IPS-15b (cell line): Measurements from ENCODE around the gene ISOC1.

Experiments
- H3K27me3 ChIP-seq: one replicate; pipeline ENCODE4 v1.6.1; 2013; ENCODE audit warnings: low read length; ENCODE audit not compliant: control insufficient read depth, insufficient read depth
- H3K36me3 ChIP-seq: one replicate; pipeline ENCODE4 v1.6.1; 2013; ENCODE audit warnings: low read length; ENCODE audit not compliant: control insufficient read depth, insufficient read depth
- H3K4me1 ChIP-seq: one replicate; pipeline ENCODE4 v1.6.1; 2013; ENCODE audit warnings: mild to moderate bottlenecking, low read length; ENCODE audit not compliant: control insufficient read depth, insufficient read depth
- H3K4me3 ChIP-seq: one replicate; pipeline ENCODE4 v1.5.1; 2013; ENCODE audit warnings: low read depth, low read length
- H3K9ac ChIP-seq: one replicate; pipeline ENCODE4 v1.6.1; 2013; ENCODE audit warnings: low read depth, mild to moderate bottlenecking, low read length
- H3K9me3 ChIP-seq: one replicate; pipeline ENCODE4 v1.6.1; 2013; ENCODE audit warnings: mild to moderate bottlenecking, low read length; ENCODE audit not compliant: control insufficient read depth, insufficient read depth

ISOC1 gene

GRCh38 chr5:129114539-129115193 is 20.1 kb downstream of the ISOC1 start:
- H3K36me3 ChIP-seq = no peaks in the 10 kb centered on the region
- H3K27me3 ChIP-seq = no peaks in the 10 kb centered on the region
- H3K9me3 ChIP-seq = no peaks in the 10 kb centered on the region
- H3K4me3 ChIP-seq = no peak overlapping the region
- peaks cover 4% of the 10 kb centered on the region for H3K4me1 ChIP-seq
- H3K9ac ChIP-seq = no peak overlapping the region

GRCh38 chr5:129115680-129116079 is 21.1 kb downstream of the ISOC1 start:
- H3K4me3 ChIP-seq = no peak overlapping the region
- peaks cover 4% of the 10 kb centered on the region for H3K4me1 ChIP-seq
- no peaks in the 10 kb centered on the region for H3K9me3 ChIP-seq
- H3K36me3 ChIP-seq = no peaks in the 10 kb centered on the region
- no peaks in the 10 kb centered on the region for H3K27me3 ChIP-seq
- H3K9ac ChIP-seq = no peak overlapping the region

GRCh38 chr5:129116797-129117196 is 22.2 kb downstream of the ISOC1 start:
- Histone ChIP-seq H3K27me3 (no peaks in the 10 kb centered on the region), H3K4me1 (peaks cover 4% of the 10 kb centered on the region), H3K4me3 (no peak overlapping the region), H3K36me3 (no peaks in the 10 kb centered on the region), H3K9me3 (no peaks in the 10 kb centered on the region), H3K9ac (no peak overlapping the region)

GRCh38 chr5:129118405-129118804 is 23.9 kb downstream of the ISOC1 start:
- no peak overlapping the region for H3K4me3 ChIP-seq
- H3K9me3 ChIP-seq = no peaks in the 10 kb centered on the region
- no peaks in the 10 kb centered on the region for H3K36me3 ChIP-seq
- no peaks in the 10 kb centered on the region for H3K27me3 ChIP-seq
- peaks cover 4% of the 10 kb centered on the region for H3K4me1 ChIP-seq
- H3K9ac ChIP-seq = no peak overlapping the region

- H3K9me3 ChIP-seq = no peaks in the 10 kb centered on the region
- H3K36me3 ChIP-seq = no peaks in the 10 kb centered on the region
- H3K9ac ChIP-seq = no peak overlapping the region
- H3K27me3 ChIP-seq = no peaks in the 10 kb centered on the region
- peaks cover 4% of the 10 kb centered on the region for H3K4me1 ChIP-seq
- H3K4me3 ChIP-seq = no peak overlapping the region
These were observed 24.3 kb downstream of the ISOC1 start for GRCh38 chr5:129118826-129119225.

GRCh38 chr5:129120158-129120581 is 25.6 kb downstream of the ISOC1 start:
- Histone ChIP-seq H3K36me3 (no peaks in the 10 kb centered on the region), H3K27me3 (no peaks in the 10 kb centered on the region), H3K9ac (no peak overlapping the region), H3K4me1 (peaks cover 4% of the 10 kb centered on the region), H3K9me3 (no peaks in the 10 kb centered on the region), H3K4me3 (no peak overlapping the region)

GRCh38 chr5:129122560-129122959 is 28.0 kb downstream of the ISOC1 start:
- H3K9ac ChIP-seq = no peak overlapping the region
- no peaks in the 10 kb centered on the region for H3K27me3 ChIP-seq
- H3K36me3 ChIP-seq = no peaks in the 10 kb centered on the region
- no peaks in the 10 kb centered on the region for H3K9me3 ChIP-seq
- no peaks in the 10 kb centered on the region for H3K4me1 ChIP-seq
- no peak overlapping the region for H3K4me3 ChIP-seq

- no peak overlapping the region for H3K9ac ChIP-seq
- H3K4me1 ChIP-seq = no peaks in the 10 kb centered on the region
- no peaks in the 10 kb centered on the region for H3K36me3 ChIP-seq
- no peaks in the 10 kb centered on the region for H3K27me3 ChIP-seq
- H3K4me3 ChIP-seq = no peak overlapping the region
- H3K9me3 ChIP-seq = no peaks in the 10 kb centered on the region
These were observed 30.1 kb downstream of the ISOC1 start for GRCh38 chr5:129124608-129125007.

GRCh38 chr5:129125819-129126218 is 31.3 kb downstream of the ISOC1 start:
- no peaks in the 10 kb centered on the region for H3K27me3 ChIP-seq
- H3K9me3 ChIP-seq = no peaks in the 10 kb centered on the region
- H3K4me3 ChIP-seq = no peak overlapping the region
- no peaks in the 10 kb centered on the region for H3K36me3 ChIP-seq
- no peaks in the 10 kb centered on the region for H3K4me1 ChIP-seq
- no peak overlapping the region for H3K9ac ChIP-seq

GRCh38 chr5:129133553-129133952 is 39.0 kb downstream of the ISOC1 start:
- no peak overlapping the region for H3K9ac ChIP-seq
- H3K4me3 ChIP-seq = no peak overlapping the region
- H3K27me3 ChIP-seq = no peaks in the 10 kb centered on the region
- no peaks in the 10 kb centered on the region for H3K36me3 ChIP-seq
- no peaks in the 10 kb centered on the region for H3K9me3 ChIP-seq
- no peaks in the 10 kb centered on the region for H3K4me1 ChIP-seq

- H3K36me3 ChIP-seq = no peaks in the 10 kb centered on the region
- H3K4me3 ChIP-seq = no peak overlapping the region
- H3K4me1 ChIP-seq = no peaks in the 10 kb centered on the region
- H3K9ac ChIP-seq = no peak overlapping the region
- H3K27me3 ChIP-seq = no peaks in the 10 kb centered on the region
- no peaks in the 10 kb centered on the region for H3K9me3 ChIP-seq
These were observed 41.1 kb downstream of the ISOC1 start for GRCh38 chr5:129135633-129136032.

- H3K4me1 ChIP-seq = no peaks in the 10 kb centered on the region
- H3K9ac ChIP-seq = no peak overlapping the region
- H3K27me3 ChIP-seq = no peaks in the 10 kb centered on the region
- H3K4me3 ChIP-seq = no peak overlapping the region
- H3K9me3 ChIP-seq = no peaks in the 10 kb centered on the region
- H3K36me3 ChIP-seq = no peaks in the 10 kb centered on the region
These were observed 43.1 kb downstream of the ISOC1 start for GRCh38 chr5:129137637-129138036.
